Hindlimb muscle (tissue), 1 donor: ENCODE results near the gene THBS4. TPM values are rescaled to one million over a fixed set of nuclear protein-coding genes. Genes with fewer than 3 reads are reported as not detected.

Experiments used
- DNase-seq: peaks from one replicate; pipeline ENCODE4 v3.0.0-alpha.2; 2013
- polyA plus RNA-seq: library from polyadenylated mRNA; unstranded; fragments of 120-200 nt; gene quantifications from one replicate; pipeline ENCODE4 v1.2.1, GENCODE V29; 2013; ENCODE audit not compliant: insufficient read length

Gene THBS4
- polyA plus RNA-seq = 116 TPM

DNA sequence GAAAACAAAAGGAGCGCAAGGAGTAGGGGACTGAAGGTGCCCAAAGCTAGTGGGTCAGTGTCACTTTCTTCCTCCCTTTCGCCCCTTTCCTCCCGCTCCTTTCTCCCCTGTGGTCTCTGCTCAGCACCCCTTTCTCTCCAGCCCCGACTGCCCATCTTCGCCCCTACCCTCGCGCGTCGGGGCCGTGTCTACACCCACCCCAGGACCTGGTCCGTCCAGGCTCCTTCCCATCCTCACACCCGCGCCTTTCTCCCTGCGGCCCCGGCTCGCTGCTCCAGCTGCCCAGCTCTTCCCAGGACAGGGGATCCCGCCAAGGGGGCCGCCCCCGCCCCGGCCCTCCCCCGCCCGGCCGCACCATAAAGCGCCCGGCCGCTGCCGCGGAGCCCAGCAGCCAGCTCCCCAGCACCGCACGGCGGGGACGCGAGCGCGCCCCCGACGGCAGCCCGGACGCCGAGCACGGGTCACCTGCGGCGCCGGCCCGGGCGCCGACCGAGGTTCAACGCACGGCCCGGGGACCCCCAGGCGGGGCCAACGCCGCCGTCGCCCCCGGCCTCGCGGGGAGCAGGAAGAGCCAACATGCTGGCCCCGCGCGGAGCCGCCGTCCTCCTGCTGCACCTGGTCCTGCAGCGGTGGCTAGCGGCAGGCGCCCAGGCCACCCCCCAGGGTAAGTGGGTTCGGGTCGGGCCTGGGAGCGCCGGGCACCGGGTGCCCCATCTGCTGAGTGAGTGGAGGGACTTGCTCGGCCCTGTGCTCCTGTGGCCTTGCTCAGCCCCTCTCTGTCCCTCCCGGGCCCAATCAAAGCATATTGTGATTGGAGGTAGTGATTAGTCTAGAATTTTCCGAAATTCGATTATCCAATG, at the start of gene THBS4:
THBS4 (plus strand) TSS at position 387 of the 860 bp plus-strand sequence; CDS start at position 577, 190 bp downstream.
- DNase-seq = no peak

DNA sequence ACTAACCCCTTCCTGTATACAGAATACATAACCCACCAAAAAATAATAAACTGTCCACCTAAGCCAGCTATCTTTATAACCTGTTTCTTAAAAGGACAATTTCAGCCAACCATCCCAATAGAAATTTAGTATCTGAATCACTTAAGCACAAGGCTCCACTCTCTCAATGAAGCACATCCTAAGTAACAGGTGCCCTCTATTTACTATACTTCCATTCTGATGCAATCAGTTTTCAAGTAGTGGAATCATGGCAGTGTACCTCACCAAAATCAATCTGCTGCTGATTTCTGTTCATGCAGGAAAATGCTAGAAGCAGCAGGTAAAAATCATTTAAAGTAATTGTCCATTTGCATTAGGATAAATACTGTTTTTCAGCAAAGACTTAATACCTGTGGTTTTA, 48.9 kb upstream of the THBS4 start:
- no peak for DNase-seq

DNA sequence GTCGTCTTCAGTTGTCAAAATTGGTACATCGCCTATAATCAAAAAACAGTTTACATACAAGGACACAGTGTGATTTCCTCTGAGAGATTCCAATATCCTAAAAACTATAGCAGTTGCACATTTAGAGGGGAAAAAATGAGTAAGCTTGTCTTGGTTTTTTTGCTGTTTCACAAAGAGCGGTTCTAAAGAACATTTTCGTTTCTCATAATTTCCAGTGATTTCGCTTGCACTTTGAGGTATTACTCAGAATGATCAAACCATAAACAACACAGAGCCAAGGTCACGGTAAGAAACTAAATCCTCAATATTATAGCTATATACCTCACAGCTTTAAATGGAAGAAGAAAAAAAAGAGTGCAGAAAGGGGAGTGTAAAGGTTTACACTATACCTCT, 44.9 kb upstream of the THBS4 start:
- no peak for DNase-seq

DNA sequence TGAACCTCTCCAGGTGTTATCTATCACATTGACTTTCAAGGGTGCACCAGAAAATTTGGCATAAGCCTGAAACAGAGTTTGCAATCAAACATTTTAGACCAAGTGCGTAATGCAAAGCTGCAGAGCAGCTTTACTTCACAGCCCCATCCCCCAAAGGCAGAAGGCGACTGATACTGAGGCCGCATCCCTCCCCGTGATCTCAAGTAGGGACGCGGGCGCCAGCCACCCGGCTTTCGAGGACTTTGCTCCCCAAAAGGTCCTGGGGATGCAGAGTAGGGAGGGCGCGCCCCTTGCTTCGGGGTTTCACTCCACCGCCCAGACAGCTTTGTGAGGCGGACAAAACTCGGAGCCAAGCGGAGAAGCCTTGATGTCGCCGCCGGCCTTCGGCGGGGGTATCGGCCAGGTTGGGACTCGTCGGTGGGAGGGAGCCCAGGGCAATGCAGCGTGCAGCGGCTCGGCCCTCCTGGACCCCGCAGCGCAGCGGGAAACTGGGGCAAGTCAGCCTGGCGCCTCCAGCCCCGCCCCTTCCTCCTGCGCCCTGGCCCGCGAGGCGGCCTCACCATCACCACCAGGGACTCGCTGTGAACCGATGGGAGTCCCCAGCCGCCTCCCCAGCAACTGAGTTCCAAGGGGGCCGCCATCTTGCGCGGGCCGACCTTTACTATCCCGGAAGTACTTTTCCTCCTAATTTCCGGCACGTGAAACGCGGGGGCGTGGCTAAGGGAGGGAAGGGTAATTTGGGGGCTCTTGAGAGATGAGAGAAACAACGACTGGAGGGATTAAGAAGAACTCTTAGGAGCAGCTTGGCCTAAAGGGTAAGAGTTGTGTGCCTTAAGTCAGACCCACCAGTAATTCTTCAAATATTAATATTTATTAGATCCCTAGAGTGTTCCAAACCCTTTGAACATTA, 44.3 kb upstream of the THBS4 start, which contains the start of gene MTX3:
MTX3 (minus strand) TSS at position 665 of the 910 bp plus-strand sequence; CDS start at position 641, 24 bp downstream.
- peak; percentile 80 for DNase-seq

DNA sequence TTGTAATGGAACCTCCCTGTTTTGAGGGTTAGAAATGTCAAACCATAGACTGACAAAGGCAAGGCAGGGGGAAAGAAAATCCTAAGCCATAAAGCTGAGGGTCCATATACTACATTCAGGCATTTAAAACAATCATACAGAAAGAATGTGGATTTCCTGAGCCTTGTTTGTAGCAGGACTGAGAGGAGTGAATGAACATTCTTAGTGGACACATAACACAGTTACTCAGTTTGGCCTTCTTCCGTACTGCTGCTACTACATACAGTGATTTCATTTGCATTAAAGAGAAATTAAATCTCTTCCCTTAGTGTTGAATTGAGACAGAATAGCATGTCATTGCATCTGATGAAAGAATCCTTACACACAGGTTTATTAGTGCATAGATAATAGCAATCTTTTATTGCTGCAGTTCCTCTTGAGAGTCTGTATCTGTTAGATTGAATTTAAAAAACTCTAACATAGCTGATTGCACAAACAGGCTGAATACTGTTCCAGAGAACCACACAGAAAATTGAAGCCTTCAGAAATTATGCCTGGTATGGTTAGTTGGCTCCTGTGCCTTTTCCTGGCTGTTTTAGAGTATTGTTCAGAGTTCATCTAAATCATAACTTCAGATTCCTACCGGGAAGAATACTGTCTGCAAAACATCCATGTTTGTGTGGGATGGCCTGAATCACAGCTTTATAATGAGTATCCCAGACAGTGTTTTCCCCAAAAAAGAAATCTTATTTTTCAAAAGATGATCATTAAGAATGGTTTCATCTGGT, 42.1 kb upstream of the THBS4 start:
- DNase-seq = no peak

DNA sequence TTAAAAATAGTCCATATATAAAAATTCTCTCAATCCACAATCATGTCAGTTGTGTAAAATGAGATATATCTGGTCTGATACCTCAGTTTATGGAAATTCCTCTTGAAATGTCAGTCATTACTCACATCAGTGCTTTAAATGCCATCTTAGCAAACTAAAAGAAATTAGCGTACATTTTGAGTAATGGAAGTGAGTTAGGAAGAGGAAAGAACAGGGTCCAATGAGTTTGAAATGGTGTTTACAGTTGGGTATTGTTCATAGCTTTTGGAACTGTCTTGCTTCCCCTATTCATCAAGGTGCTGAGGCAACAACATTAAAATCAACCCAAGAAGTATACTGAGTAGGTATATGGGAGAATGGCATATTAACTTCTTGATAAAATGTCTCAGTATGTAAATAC, 35.4 kb upstream of the THBS4 start:
- DNase-seq = no peak

DNA sequence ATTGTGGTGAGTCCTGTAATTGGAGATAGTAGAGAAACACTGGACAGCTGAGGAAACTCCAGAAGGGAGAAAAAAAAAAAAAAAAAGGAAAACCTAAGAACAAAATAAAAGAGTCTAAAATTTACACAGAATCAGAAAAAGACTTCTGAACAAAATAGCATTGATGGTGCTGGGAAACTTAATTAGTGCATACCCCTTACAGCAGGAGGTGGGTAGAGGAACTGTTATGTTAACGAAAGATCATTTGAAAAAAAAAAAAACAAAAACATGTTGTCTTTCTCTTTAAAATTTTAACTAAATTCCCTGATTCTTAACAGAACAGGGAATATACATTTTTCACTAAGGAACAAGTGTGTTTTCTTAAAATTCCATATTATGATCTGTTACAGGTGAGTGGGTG, 32.5 kb upstream of the THBS4 start:
- no peak for DNase-seq

DNA sequence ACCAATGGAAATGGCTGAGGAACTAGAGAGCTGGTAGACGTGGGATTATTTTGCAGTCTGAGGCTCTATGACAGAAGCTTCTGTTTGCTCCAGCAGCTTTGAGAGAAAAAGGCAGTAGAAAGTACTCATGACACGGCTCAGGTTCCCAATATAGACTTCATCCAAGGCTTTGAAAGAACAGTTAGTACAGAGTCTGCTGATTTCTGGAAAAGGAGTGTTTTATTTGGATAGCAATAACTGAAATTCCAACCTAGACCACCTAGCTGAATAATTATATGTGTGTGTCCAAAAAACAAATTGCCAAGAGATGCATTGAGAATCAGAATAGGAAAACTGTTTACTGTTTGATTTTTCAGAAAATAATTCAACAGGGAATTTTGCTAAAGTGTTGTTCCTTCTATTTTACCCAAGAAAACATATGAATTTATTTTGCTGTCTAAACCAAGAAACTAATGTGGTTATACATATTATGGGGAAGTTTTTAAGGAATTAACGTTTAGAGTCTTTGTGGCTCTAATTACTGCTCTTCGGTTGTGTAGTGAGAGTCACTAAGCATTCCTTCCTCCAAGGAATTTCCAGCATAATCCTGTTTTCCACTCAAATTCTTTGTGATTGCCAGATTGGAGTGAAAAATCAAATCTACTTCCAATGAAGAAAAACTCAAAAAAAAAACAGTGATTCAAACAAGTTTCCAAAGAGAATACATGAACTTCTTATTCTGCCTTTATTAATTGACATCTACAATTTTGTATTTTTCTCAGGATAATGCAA, 26.0 kb upstream of the THBS4 start:
- DNase-seq = peak; percentile 63

DNA sequence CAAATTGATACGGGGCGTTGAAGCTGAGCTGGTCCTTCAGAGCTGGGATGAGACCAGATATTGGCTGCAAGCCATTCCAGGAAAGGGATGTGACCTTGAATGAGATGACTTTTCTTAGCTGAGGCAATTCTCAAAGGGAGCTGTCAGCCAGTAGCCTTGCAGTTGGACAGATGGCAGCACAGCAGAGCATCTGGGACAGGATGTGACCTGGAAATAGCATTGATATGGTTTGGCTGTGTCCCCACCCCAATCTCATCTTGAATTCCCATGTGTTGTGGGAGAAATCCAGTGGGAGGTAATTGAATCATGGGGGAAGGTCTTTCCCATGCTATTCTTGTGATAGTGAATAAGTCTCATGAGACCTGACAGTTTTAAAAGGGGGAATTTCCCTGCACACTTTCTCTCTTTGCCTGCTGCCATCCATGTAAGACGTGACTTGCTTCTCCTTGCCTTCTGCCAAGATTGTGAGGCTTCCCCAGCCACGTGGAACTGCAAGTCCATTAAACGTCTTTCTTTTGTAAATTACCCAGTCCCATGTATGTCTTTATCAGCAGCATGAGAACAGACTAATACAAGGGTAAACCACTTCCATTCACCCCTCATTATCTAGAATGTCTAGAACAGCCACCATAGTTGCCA, 24.3 kb upstream of the THBS4 start:
- no peak for DNase-seq

DNA sequence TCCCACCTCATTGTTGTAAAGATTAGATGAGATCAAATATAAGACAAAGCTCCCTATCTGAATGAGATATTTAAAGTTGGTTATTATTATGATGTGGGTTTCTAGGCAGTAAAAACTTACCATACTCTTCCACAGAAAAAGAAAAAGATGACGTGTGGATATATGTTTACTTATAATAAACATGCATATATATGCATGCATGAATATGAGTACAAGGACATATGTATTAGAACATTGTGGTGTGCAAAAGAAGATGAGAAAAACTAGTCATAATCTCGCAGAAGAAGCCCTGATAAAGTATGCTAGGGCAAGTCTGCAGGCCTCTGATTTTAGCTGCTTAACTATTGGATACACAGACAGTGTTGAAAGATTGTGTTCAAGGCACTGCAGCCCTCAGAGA, 10.1 kb upstream of the THBS4 start:
- no peak for DNase-seq

DNA sequence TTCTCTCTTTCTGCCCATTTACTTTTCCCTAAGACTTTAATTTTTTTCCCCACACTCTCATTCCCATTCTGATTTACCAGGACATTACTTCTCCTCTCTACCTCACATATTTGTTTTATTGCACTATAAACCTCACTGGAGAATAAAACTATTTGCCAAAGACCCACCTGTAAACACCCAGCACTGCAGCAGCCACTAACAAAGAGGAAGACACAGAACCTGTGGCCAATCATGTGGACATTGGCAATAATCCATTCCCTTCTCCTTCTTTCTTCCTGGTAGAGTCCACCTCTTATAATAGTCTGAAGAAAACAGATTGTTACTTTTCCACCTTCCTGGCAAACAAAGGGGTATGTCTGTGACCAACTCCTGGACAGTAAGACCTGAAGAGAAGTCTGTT, 8.3 kb upstream of the THBS4 start:
- DNase-seq = no peak

DNA sequence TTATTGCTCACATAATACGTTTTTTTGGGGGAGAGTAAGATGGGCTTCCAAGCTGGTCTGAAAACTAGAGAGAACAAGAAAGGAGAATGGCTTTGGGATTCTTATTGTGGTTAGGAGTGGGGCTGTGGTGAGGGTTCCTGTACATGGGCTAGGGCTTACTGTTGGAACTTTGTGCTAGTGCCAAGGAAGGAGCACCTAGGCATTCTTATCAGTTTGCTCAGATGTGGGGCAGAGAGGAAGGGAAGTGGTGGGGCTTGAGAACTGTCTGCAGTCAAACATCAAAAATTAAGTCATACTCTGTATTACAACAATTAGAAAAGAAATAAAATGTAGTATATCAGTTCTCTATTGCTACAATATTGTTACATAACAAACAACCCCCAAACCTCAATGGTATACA, 4.0 kb upstream of the THBS4 start:
- DNase-seq = no peak

DNA sequence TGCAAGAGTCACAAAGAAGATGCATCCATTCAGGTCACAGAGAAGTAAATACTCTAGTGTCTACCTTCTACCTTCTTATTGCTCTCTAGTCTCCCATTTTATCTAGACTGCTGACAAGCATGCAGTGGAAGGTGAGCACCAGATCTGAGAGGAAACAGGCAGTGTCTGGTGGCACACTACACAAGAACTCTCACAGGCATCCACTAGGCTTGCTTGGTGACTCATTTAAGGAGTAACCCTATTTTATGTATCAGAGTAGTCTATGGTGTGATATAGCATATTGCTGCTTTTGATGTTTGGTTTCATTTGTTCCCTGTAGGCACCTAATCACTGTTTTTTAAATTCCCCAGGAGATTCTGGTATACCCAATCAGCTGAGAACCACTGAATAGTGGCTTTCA, 1.6 kb upstream of the THBS4 start:
- no peak for DNase-seq

DNA sequence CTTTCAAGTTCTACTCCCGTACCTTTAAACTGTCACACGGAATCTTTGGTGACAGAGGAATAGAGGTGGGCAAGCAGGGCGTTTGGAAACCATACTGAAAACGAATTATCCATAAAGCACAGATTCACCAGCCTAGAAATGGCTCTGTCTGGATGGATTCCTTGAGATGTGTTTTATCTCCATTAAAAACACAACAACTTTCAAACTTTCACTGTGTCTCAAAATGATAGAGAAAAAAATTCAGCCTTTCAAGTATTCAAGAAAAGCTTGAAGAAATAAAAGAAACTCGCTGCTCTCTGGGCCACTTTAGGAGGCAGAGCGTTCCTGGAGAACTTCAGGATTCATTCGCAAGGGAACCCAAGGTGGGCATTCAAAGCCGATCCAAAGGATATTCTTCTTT, 589 bp upstream of the THBS4 start:
- DNase-seq = no peak

DNA sequence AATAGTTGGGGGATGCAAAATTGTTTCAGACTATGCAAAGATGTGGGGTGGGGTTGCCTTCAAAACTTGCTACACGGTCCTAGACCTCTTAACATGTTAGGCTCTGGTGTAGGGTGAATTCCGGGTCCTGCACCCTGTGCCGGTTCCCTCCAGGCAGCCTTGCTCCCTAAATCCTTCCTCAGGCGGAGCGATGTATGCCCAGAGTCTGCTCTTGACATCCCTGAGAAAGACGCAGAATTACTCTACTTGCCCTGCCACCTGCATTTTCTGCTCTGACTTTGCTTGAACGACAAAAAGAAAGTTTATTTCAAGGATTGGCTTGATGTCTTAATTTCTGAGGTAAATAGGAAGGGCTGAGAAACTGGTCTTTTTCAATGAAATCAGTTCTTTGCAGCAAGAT, 691 bp downstream of the THBS4 start:
- no peak for DNase-seq

DNA sequence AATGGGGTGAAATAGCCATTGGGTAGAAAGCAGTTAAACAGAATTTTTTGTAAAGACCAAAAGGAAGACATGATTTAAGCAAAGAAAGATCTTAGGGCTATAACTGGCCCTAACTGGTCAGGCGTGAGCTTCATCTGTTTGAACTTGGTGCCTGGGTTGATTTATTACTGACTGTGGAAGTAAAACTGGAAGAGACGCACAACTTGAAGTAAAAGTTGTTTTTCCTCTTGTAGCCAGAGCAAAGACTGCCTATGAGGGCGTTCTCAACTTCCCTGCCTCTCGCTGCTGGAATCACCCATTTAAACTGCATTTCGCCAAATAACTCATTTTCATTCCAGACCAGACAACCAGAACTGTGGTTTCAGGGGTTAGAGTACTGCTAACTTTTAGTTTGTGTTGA, 1.5 kb downstream of the THBS4 start:
- no peak for DNase-seq

DNA sequence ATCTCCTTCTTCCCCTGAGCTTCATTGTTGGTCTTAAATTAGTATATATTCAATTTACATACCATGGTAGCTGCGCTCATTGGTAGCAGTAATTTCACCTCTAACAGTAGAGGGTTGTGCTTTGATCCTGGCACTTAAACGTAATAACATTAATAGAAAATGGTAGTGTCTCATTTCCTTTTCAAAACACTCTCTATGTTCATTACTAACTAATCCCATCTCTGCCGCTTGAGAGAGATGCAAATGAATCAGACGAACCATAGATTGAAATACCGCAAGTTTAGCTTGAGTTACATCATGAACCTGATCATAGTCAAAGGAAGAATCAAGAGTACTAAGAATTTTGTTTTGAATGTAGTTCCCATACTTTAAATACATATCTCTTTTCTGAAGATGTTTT, 2.2 kb downstream of the THBS4 start:
- no peak for DNase-seq

DNA sequence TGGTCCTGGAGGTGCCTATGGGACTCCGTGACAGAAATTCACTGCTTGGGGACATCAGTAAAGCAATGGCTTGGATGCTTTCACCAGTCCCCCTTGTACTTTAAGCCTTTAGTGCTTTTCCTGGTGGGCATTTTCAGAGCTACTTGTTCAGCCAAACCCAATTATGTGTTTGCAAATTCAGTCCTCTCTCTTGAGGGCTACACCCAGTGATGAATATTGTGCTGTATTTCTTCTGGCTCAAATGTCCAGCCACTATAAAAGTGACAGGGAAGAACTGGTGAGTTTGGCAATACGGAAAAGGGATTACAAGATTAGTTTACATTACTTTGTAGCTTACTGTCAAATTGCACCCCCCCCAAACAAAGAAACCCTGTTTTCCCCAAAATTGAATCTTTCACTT, 4.5 kb downstream of the THBS4 start:
- DNase-seq = no peak

DNA sequence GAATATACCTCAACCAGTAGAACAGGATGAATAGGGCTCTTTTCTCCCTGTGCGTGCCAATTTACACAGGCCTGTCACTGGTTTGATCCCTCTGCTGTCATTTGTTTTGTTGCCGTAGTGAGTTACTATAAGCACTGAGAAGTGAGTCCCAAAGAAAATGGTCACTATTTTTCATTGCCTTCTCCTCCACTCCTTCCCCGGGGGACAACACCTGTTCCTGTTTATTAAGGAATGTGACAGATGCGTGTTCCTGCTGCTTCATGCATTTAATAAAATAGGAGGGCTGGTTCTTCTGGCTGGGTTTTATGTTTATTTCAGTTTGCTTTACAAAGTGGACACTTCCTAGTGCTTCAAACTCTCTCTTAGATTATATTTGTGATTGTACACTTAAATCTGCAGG, 6.4 kb downstream of the THBS4 start:
- no peak for DNase-seq

DNA sequence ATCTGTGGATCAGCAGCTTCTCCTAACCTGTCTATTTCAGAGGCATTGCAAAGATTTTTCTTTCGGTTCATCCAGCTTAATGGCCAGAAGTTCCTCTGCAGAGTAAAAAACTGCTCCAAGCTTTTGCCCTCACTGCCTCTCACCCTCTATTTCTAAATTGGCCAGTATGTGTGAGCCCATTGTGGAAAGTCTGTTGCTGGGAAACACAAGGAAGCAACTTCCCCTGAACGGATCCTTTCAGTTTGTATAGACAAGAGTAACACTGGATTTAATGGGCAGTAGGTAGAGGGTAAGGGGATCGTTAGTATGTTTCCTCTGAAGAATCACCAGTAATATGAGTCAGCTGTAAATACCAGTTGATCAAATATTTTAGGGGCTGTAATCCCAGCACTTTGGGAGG, 7.2 kb downstream of the THBS4 start:
- DNase-seq = no peak

DNA sequence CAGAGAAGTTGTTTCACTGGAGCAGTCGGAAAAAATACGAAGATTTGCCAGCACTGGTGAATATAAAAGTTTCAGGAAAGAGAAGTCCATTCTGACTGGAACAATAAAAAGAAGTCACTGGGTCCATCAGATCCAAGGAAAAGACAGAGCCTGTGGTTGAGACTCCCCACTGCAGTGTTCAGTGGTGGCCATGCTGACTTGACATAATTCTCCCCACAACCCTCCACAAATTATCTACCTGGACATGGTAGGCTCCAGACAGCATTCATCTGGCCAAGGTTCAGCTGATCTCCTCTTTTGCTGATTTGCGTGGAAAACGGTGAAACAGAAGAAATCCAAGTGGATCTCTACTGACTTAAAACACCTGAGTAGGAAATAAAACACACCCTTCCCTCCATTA, 8.0 kb downstream of the THBS4 start:
- no peak for DNase-seq
